Type B pancreatic cell (in vitro differentiated cells): ENCODE data around the gene TENT5C. TPM values are rescaled to one million over a fixed set of nuclear protein-coding genes. Genes with fewer than 3 reads are reported as not detected.
A peak's percentile ranks its signal among the peaks of the same experiment; 100 is the strongest.

Source experiments
- DNase-seq: peaks from one replicate; pipeline ENCODE4 v3.0.0; 2021; ENCODE audit warnings: mixed read lengths; ENCODE audit not compliant: unreplicated experiment; ENCODE audit errors: extremely low spot score
- H3K27ac Mint-ChIP-seq: 2 replicates; pipeline ENCODE4 v1.8.0; 2021; ENCODE audit warnings: mild to moderate bottlenecking, mixed read lengths
- H3K27me3 Mint-ChIP-seq: 2 replicates; pipeline ENCODE4 v1.8.0; 2021; ENCODE audit warnings: mixed read lengths
- H3K36me3 Mint-ChIP-seq: 2 replicates; pipeline ENCODE4 v1.8.0; 2021; ENCODE audit warnings: mixed read lengths
- H3K4me1 Mint-ChIP-seq: one replicate; pipeline ENCODE4 v1.8.0; 2021; ENCODE audit warnings: mixed read lengths; ENCODE audit not compliant: unreplicated experiment
- H3K4me3 Mint-ChIP-seq: 2 replicates; pipeline ENCODE4 v1.8.0; 2021; ENCODE audit warnings: mild to moderate bottlenecking, mixed read lengths
- H3K9me3 Mint-ChIP-seq: 2 replicates; pipeline ENCODE4 v1.8.0; 2021; ENCODE audit warnings: mixed read lengths
- CTCF ChIP-seq: fragments of 200-600 bp; sonication (generic); conservative IDR thresholded peaks from 2 replicates; pipeline ENCODE4 v1.5.0; 2021; ENCODE audit warnings: antibody characterized with exemption, mild to moderate bottlenecking
- total RNA-seq: library from RNA; stranded (reverse); gene quantifications from 2 replicates; pipeline ENCODE4 v1.2.1, GENCODE V29; 2021; ENCODE audit warnings: low replicate concordance

TENT5C gene
- total RNA-seq, 1 donor from 2014 or later, result 13.8 TPM

DNA sequence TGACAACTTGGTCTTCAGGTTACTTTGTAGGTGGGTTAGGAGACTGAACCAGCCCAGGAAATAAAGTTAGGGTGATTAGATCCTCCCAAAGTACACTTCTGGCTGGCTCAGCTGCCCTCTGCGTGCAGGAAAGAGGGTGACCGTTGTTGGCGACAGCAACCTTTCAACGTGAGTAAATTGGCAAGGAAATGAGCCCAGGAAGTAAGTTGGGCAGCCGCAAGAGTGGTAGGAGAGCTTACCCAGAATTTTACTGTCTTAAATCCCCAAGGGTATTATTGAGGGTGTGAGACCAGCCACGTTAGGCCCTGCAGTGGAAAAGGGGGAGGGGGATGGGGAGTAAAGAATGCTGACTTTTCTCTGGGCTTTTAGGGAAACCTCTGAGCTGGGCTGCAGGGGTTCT lies 1.6 kb downstream of the TENT5C start:
- no peak for DNase-seq
- Mint-ChIP-seq H3K4me1 (peaks cover 4% of the 10 kb centered on the region), H3K36me3 (no peaks in the 10 kb centered on the region), H3K27ac (peak overlapping the region; percentile 40), H3K27me3 (peaks cover 76% of the 10 kb centered on the region), H3K4me3 (peak overlapping the region; percentile 97), H3K9me3 (no peaks in the 10 kb centered on the region)
- TF ChIP-seq CTCF, result no peak

- no peak overlapping the region for H3K27ac Mint-ChIP-seq
- no peaks in the 10 kb centered on the region for H3K9me3 Mint-ChIP-seq
- no peak for DNase-seq
- H3K27me3 Mint-ChIP-seq, result peaks cover 71% of the 10 kb centered on the region
- H3K4me1 Mint-ChIP-seq, result peaks cover 4% of the 10 kb centered on the region
- peak overlapping the region; percentile 97 for H3K4me3 Mint-ChIP-seq
- no peak for TF ChIP-seq CTCF
- no peaks in the 10 kb centered on the region for H3K36me3 Mint-ChIP-seq
Observed at GRCh38 chr1:117608115-117608615, 2.3 kb downstream of the TENT5C start.

- H3K36me3 Mint-ChIP-seq, result no peaks in the 10 kb centered on the region
- DNase-seq, result no peak
- H3K27ac Mint-ChIP-seq, result no peak overlapping the region
- TF ChIP-seq CTCF, result no peak
- no peaks in the 10 kb centered on the region for H3K9me3 Mint-ChIP-seq
- H3K4me3 Mint-ChIP-seq, result peak overlapping the region; percentile 97
- peaks cover 4% of the 10 kb centered on the region for H3K4me1 Mint-ChIP-seq
- H3K27me3 Mint-ChIP-seq, result peaks cover 65% of the 10 kb centered on the region
Observed at GRCh38 chr1:117608758-117609157, 2.9 kb downstream of the TENT5C start.

DNA sequence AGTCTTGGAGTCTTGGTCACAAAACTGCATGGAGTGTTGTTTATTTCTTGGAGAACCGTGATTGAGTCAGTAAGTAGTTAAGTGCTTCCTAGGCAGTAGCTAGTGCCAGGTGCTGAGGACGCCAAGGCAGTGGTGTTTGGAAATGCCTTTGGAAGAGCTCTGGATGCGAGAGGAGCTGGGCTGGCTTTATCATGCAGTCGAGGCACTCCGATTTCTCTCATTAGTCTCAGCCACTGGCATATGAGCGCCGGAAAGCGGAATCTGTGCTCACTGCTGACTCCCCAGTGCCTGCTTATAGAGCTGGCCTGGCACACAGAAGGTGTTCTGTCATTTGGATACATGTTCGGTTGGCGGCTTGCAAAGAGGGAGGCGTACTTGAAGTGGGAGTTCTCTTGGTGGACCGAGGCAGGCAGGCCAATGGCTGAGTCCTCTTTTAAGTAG lies 3.6 kb downstream of the TENT5C start:
- no peaks in the 10 kb centered on the region for H3K9me3 Mint-ChIP-seq
- H3K27ac Mint-ChIP-seq, result no peak overlapping the region
- DNase-seq, result no peak
- H3K4me1 Mint-ChIP-seq, result peaks cover 4% of the 10 kb centered on the region
- H3K4me3 Mint-ChIP-seq, result peak overlapping the region; percentile 51
- no peak for TF ChIP-seq CTCF
- peaks cover 58% of the 10 kb centered on the region for H3K27me3 Mint-ChIP-seq
- H3K36me3 Mint-ChIP-seq, result no peaks in the 10 kb centered on the region

GRCh38 chr1:117610036-117610435 lies 4.2 kb downstream of the TENT5C start:
- no peaks in the 10 kb centered on the region for H3K36me3 Mint-ChIP-seq
- no peak overlapping the region for H3K27ac Mint-ChIP-seq
- H3K9me3 Mint-ChIP-seq, result no peaks in the 10 kb centered on the region
- peak overlapping the region; percentile 41 for H3K4me3 Mint-ChIP-seq
- H3K4me1 Mint-ChIP-seq, result peaks cover 4% of the 10 kb centered on the region
- no peak for DNase-seq
- TF ChIP-seq CTCF, result no peak
- H3K27me3 Mint-ChIP-seq, result peaks cover 56% of the 10 kb centered on the region
